H9 (cell line): ENCODE data around the gene LRRN1. TPM values are rescaled to one million over a fixed set of nuclear protein-coding genes. Genes with fewer than 3 reads are reported as not detected.

Experiments used
- DNase-seq: peaks from one replicate; pipeline ENCODE4 v3.0.0-alpha.2; 2017
- H2AFZ ChIP-seq: one replicate; pipeline ENCODE4 v1.6.1; 2013; ENCODE audit warnings: mild to moderate bottlenecking, low read length, control low read depth, moderate library complexity
- H2AK5ac ChIP-seq: 2 replicates; pipeline ENCODE4 v1.6.1; 2013; ENCODE audit warnings: low read length, control low read depth, mixed read lengths; ENCODE audit not compliant: insufficient read length
- H2BK120ac ChIP-seq: one replicate; pipeline ENCODE4 v1.6.1; 2013; ENCODE audit warnings: low read depth, mild to moderate bottlenecking, low read length, control low read depth, inconsistent platforms; ENCODE audit not compliant: poor library complexity, severe bottlenecking
- H2BK12ac ChIP-seq: 2 replicates; pipeline ENCODE4 v1.6.1; 2013; ENCODE audit warnings: low read length, control low read depth, mixed read lengths, low read depth; ENCODE audit not compliant: insufficient read length
- H2BK15ac ChIP-seq: 2 replicates; pipeline ENCODE4 v1.6.1; 2013; ENCODE audit warnings: low read depth, low read length, control low read depth
- H2BK20ac ChIP-seq: one replicate; pipeline ENCODE4 v1.6.1; 2013; ENCODE audit warnings: low read depth, mild to moderate bottlenecking, low read length, control low read depth, inconsistent platforms; ENCODE audit not compliant: poor library complexity, severe bottlenecking
- H2BK5ac ChIP-seq: 2 replicates; pipeline ENCODE4 v1.6.1; 2013; ENCODE audit warnings: low read length, control low read depth, mixed read lengths; ENCODE audit not compliant: insufficient read length
- H3K14ac ChIP-seq: 2 replicates; pipeline ENCODE4 v1.6.1; 2013; ENCODE audit warnings: low read length, control low read depth; ENCODE audit not compliant: insufficient read depth
- H3K18ac ChIP-seq: 2 replicates; pipeline ENCODE4 v1.6.1; 2013; ENCODE audit warnings: low read depth, mild to moderate bottlenecking, mixed read lengths, low read length, control low read depth; ENCODE audit not compliant: insufficient read length
- H3K23ac ChIP-seq: 2 replicates; pipeline ENCODE4 v1.6.1; 2013; ENCODE audit warnings: low read length, control low read depth, mixed read lengths, low read depth; ENCODE audit not compliant: insufficient read length
- H3K23me2 ChIP-seq: 2 replicates; pipeline ENCODE4 v1.6.1; 2013; ENCODE audit warnings: low read depth, mild to moderate bottlenecking, mixed read lengths, low read length, control low read depth; ENCODE audit not compliant: insufficient read length, poor library complexity, severe bottlenecking
- H3K27ac ChIP-seq: 2 replicates; pipeline ENCODE4 v1.5.1; 2013; ENCODE audit warnings: low read length, control low read depth, mixed read lengths, low read depth; ENCODE audit not compliant: insufficient read length
- H3K27me3 ChIP-seq: 2 replicates; pipeline ENCODE4 v1.6.1; 2013; ENCODE audit warnings: low read length, control low read depth, inconsistent platforms; ENCODE audit not compliant: insufficient read depth
- H3K4ac ChIP-seq: 2 replicates; pipeline ENCODE4 v1.6.1; 2013; ENCODE audit warnings: low read depth, mild to moderate bottlenecking, control low read depth, inconsistent platforms, low read length, moderate library complexity
- H3K4me1 ChIP-seq: 2 replicates; pipeline ENCODE4 v1.6.1; 2013; ENCODE audit warnings: low read length, control low read depth, inconsistent platforms; ENCODE audit not compliant: insufficient read depth
- H3K4me2 ChIP-seq: 2 replicates; pipeline ENCODE4 v1.6.1; 2013; ENCODE audit warnings: low read length, control low read depth, mixed read lengths; ENCODE audit not compliant: insufficient read length, insufficient read depth
- H3K56ac ChIP-seq: 2 replicates; pipeline ENCODE4 v1.6.1; 2013; ENCODE audit warnings: low read depth, mild to moderate bottlenecking, mixed read lengths, low read length, control low read depth; ENCODE audit not compliant: insufficient read length
- H3K79me1 ChIP-seq: 2 replicates; pipeline ENCODE4 v1.6.1; 2013; ENCODE audit warnings: low read depth, mild to moderate bottlenecking, moderate library complexity, low read length, control low read depth, inconsistent platforms; ENCODE audit not compliant: insufficient read depth, poor library complexity, severe bottlenecking
- H3K79me2 ChIP-seq: 2 replicates; pipeline ENCODE4 v1.6.1; 2013; ENCODE audit warnings: low read length, control low read depth, inconsistent platforms; ENCODE audit not compliant: insufficient read depth
- H3K9ac ChIP-seq: 2 replicates; pipeline ENCODE4 v1.6.1; 2013; ENCODE audit warnings: low read length, control low read depth, mixed read lengths; ENCODE audit not compliant: insufficient read length; ENCODE audit errors: extremely low read depth
- H3K9me3 ChIP-seq: one replicate; pipeline ENCODE4 v1.6.1; 2013; ENCODE audit warnings: low read depth, low read length, inconsistent platforms; ENCODE audit not compliant: control insufficient read depth
- H3T11ph ChIP-seq: one replicate; pipeline ENCODE4 v1.6.1; 2013; ENCODE audit warnings: mild to moderate bottlenecking, low read length, control low read depth, inconsistent platforms
- H4K20me1 ChIP-seq: one replicate; pipeline ENCODE4 v1.6.1; 2013; ENCODE audit not compliant: control insufficient read depth, insufficient read length, insufficient read depth
- H4K5ac ChIP-seq: 2 replicates; pipeline ENCODE4 v1.6.1; 2013; ENCODE audit warnings: low read depth, mild to moderate bottlenecking, mixed read lengths, low read length, control low read depth; ENCODE audit not compliant: insufficient read length
- H4K8ac ChIP-seq: replicated peaks from 2 replicates; pipeline ENCODE4 v1.6.1; 2013; ENCODE audit warnings: low read length, control low read depth, mixed read lengths, low read depth; ENCODE audit not compliant: insufficient read length
- H4K91ac ChIP-seq: 2 replicates; pipeline ENCODE4 v1.6.1; 2013; ENCODE audit warnings: low read depth, mild to moderate bottlenecking, moderate library complexity, mixed read lengths, low read length, control low read depth; ENCODE audit not compliant: insufficient read length
- H3K27ac Mint-ChIP-seq, 3 experiments: 2 replicates in 2 of 3; 3 replicates in 1 of 3; pipeline ENCODE4 v1.8.0; 2020 to 2021; ENCODE audit warnings: mixed read lengths in 3 of 3, mild to moderate bottlenecking in 1 of 3, moderate library complexity in 1 of 3
- H3K27me3 Mint-ChIP-seq: 2 replicates; pipeline ENCODE4 v1.8.0; 2021; ENCODE audit warnings: low read depth, mild to moderate bottlenecking, moderate library complexity, mixed read lengths
- H3K36me3 Mint-ChIP-seq, 3 experiments: 2 replicates in 2 of 3; 3 replicates in 1 of 3; pipeline ENCODE4 v1.8.0; 2020 to 2021; ENCODE audit warnings: low read depth in 3 of 3, mixed read lengths in 3 of 3; ENCODE audit not compliant: insufficient read depth in 1 of 3
- H3K4me1 Mint-ChIP-seq, 2 experiments: 2 replicates each; pipeline ENCODE4 v1.8.0; 2020; ENCODE audit warnings: mixed read lengths in 2 of 2
- H3K4me3 Mint-ChIP-seq, 2 experiments: 2 replicates in 1 of 2; 3 replicates in 1 of 2; pipeline ENCODE4 v1.8.0; 2020 to 2021; ENCODE audit warnings: mild to moderate bottlenecking in 2 of 2, mixed read lengths in 2 of 2, moderate library complexity in 1 of 2
- H3K9me3 Mint-ChIP-seq, 2 experiments: 2 replicates in 1 of 2; 3 replicates in 1 of 2; pipeline ENCODE4 v1.8.0; 2020; ENCODE audit warnings: mild to moderate bottlenecking in 2 of 2, mixed read lengths in 2 of 2, moderate library complexity in 1 of 2
- WGBS: extraction: QIAGEN DNeasy Blood & Tissue Kit; methylation state at CpG from one replicate; pipeline ENCODE4 v1.1.7; 2013; ENCODE audit warnings: missing lambda C conversion rate, low lambda C conversion rate, mixed read lengths; ENCODE audit not compliant: insufficient read length; ENCODE audit errors: extremely low coverage; 5-methylcytosine and 5-hydroxymethylcytosine counted together
- total RNA-seq: library from RNA; stranded (reverse); gene quantifications from 2 replicates; pipeline ENCODE4 v1.2.1, GENCODE V29; 2021
- TF ChIP-seq, protein P1 (sequence below): fragments of 200-600 bp; sonication (generic); conservative IDR thresholded peaks from 3 replicates; pipeline ENCODE4 v1.8.0; 2021; ENCODE audit warnings: antibody characterized with exemption, mild to moderate bottlenecking

The LRRN1 gene
- total RNA-seq, 1 experiment from 2014 or later, result 269 TPM

DNA sequence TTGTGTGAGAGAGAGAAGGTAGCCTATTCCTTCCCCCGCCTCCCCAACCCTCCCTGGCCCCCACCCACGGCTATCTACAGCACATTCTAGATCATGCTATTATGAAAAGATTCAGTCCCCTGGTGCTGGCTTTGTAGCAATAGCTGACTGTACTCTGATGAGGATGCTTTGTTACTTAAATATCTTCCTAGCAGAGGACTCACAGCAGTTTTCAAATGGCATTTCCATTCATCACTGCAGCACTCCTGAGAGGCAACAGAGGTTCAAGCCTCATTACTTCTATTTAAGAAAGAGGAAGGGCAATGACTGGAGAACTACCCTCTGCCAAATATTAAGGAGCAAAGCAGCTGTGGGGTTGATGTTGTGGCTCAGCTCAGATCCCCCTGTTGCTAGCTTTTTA, 61.0 kb downstream of the LRRN1 start:
- Histone ChIP-seq H3K14ac (no peak overlapping the region), H3K4me2 (no peak overlapping the region), H4K5ac (no peak overlapping the region), H3K79me2 (no peaks in the 10 kb centered on the region; the same call in 1 of the 2 replicates), H2AFZ (no peak overlapping the region), H3K9ac (no peak overlapping the region), H2AK5ac (no peak overlapping the region), H3K27ac (no peak overlapping the region), H3K56ac (no peak overlapping the region), H4K20me1 (no peaks in the 10 kb centered on the region), H2BK12ac (no peak overlapping the region), H3K23ac (no peak overlapping the region), H3K9me3 (no peaks in the 10 kb centered on the region), H2BK120ac (no peak overlapping the region), H3K18ac (no peak overlapping the region), H4K91ac (no peak overlapping the region), H3K23me2 (no peaks in the 10 kb centered on the region), H4K8ac (no peak overlapping the region), H3K4me1 (no peaks in the 10 kb centered on the region), H2BK20ac (no peak overlapping the region), H2BK5ac (no peak overlapping the region), H2BK15ac (no peak overlapping the region), H3T11ph (no peak overlapping the region), H3K79me1 (no peaks in the 10 kb centered on the region), H3K27me3 (no peaks in the 10 kb centered on the region), H3K4ac (no peak overlapping the region)
- Mint-ChIP-seq H3K4me1 (no peaks in the 10 kb centered on the region; a peak in 1 of 4 replicates), H3K4me3 (no peak overlapping the region), H3K9me3 (peaks cover 2 to 11% of the 10 kb centered on the region in 2 experiments; a peak in 2 of 5 replicates), H3K27me3 (no peaks in the 10 kb centered on the region; the same call in 1 of the 2 replicates), H3K27ac (no peak overlapping the region), H3K36me3 (peaks cover 2 to 27% (median 7%) of the 10 kb centered on the region in 3 experiments; a peak in 5 of 7 replicates)
- DNase-seq, result no peak
- WGBS, result no CpG with 5 or more reads among the region's 2 CpGs
- TF ChIP-seq, protein P1, sequence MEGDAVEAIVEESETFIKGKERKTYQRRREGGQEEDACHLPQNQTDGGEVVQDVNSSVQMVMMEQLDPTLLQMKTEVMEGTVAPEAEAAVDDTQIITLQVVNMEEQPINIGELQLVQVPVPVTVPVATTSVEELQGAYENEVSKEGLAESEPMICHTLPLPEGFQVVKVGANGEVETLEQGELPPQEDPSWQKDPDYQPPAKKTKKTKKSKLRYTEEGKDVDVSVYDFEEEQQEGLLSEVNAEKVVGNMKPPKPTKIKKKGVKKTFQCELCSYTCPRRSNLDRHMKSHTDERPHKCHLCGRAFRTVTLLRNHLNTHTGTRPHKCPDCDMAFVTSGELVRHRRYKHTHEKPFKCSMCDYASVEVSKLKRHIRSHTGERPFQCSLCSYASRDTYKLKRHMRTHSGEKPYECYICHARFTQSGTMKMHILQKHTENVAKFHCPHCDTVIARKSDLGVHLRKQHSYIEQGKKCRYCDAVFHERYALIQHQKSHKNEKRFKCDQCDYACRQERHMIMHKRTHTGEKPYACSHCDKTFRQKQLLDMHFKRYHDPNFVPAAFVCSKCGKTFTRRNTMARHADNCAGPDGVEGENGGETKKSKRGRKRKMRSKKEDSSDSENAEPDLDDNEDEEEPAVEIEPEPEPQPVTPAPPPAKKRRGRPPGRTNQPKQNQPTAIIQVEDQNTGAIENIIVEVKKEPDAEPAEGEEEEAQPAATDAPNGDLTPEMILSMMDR, result no peak
